GM23248 (cell line): ENCODE measurements around the gene LRMDA. TPM values are rescaled to one million over a fixed set of nuclear protein-coding genes. Genes with fewer than 3 reads are reported as not detected.

Experiments
- DNase-seq: peaks from one replicate; pipeline ENCODE4 v3.0.0-alpha.2; 2015
- H2AFZ ChIP-seq: fragments of 200-600 bp; sonication (generic); 2 replicates; pipeline ENCODE4 v1.6.1; 2016; ENCODE audit warnings: antibody characterized with exemption
- H3F3A ChIP-seq: fragments of 200-600 bp; sonication (generic); 2 replicates; pipeline ENCODE4 v1.6.1; 2016; ENCODE audit warnings: mild to moderate bottlenecking, antibody characterized with exemption, mixed run types; ENCODE audit not compliant: insufficient read depth
- H3K27ac ChIP-seq: fragments of 200-600 bp; sonication (generic); 2 replicates; pipeline ENCODE4 v1.5.1; 2016; ENCODE audit warnings: mild to moderate bottlenecking
- H3K27me3 ChIP-seq: fragments of 200-600 bp; sonication (generic); replicated peaks from 2 replicates; pipeline ENCODE4 v1.6.1; 2016; ENCODE audit warnings: mild to moderate bottlenecking; ENCODE audit not compliant: insufficient read depth
- H3K36me3 ChIP-seq: fragments of 200-600 bp; sonication (generic); 2 replicates; pipeline ENCODE4 v1.6.1; 2016; ENCODE audit warnings: low read depth, mild to moderate bottlenecking
- H3K4me1 ChIP-seq: fragments of 200-600 bp; sonication (generic); 2 replicates; pipeline ENCODE4 v1.6.1; 2016; ENCODE audit warnings: mild to moderate bottlenecking; ENCODE audit not compliant: insufficient read depth
- H3K4me2 ChIP-seq: fragments of 200-600 bp; sonication (generic); one replicate; pipeline ENCODE4 v1.6.1; 2016; ENCODE audit warnings: mild to moderate bottlenecking; ENCODE audit not compliant: unreplicated experiment
- H3K4me3 ChIP-seq: fragments of 200-600 bp; sonication (generic); 2 replicates; pipeline ENCODE4 v1.5.1; 2016; ENCODE audit warnings: mild to moderate bottlenecking
- H3K79me2 ChIP-seq: fragments of 200-600 bp; sonication (generic); 2 replicates; pipeline ENCODE4 v1.6.1; 2016; ENCODE audit warnings: mild to moderate bottlenecking; ENCODE audit not compliant: insufficient read depth
- H3K9ac ChIP-seq: fragments of 200-600 bp; sonication (generic); 2 replicates; pipeline ENCODE4 v1.6.1; 2016; ENCODE audit warnings: mild to moderate bottlenecking
- H3K9me2 ChIP-seq: fragments of 200-600 bp; sonication (generic); 2 replicates; pipeline ENCODE4 v1.6.1; 2016; ENCODE audit warnings: mixed run types, mild to moderate bottlenecking, moderate library complexity; ENCODE audit not compliant: insufficient read depth
- H3K9me3 ChIP-seq: fragments of 200-600 bp; sonication (generic); one replicate; pipeline ENCODE4 v1.6.1; 2017; ENCODE audit warnings: low read depth
- H4K20me1 ChIP-seq: fragments of 200-600 bp; sonication (generic); 2 replicates; pipeline ENCODE4 v1.6.0; 2016; ENCODE audit not compliant: insufficient read depth
- EZH2 ChIP-seq: fragments of 200-600 bp; sonication (generic); IDR thresholded peaks from 2 replicates; pipeline ENCODE4 v1.6.1; 2018; ENCODE audit warnings: antibody characterized with exemption, mild to moderate bottlenecking; ENCODE audit not compliant: insufficient read depth, poor library complexity, severe bottlenecking
- EZH2phosphoT487 ChIP-seq: fragments of 200-600 bp; sonication (generic); IDR thresholded peaks from 2 replicates; pipeline ENCODE4 v1.6.1; 2018; ENCODE audit warnings: antibody characterized with exemption, moderate library complexity, mild to moderate bottlenecking, low read depth; ENCODE audit not compliant: insufficient read depth
- WGBS, 2 experiments: methylation state at CpG; one replicate each; pipeline ENCODE4 v1.1.6; 2015 to 2017; ENCODE audit warnings: low lambda C conversion rate in 2 of 2, low coverage in 1 of 2; ENCODE audit errors: missing lambda C conversion rate in 2 of 2; 5-methylcytosine and 5-hydroxymethylcytosine counted together
- in situ Hi-C: fragments of 300-500 bp; cut with MboI; formaldehyde crosslinking; loops from 2 replicates; pipeline ENCODE4 v1.15.0; 2020
- polyA plus RNA-seq: library from polyadenylated mRNA; unstranded; fragments of >200 nt; fragmentation: Nextera tagmentation; extraction: Ambion mirVana; gene quantifications from 2 replicates; pipeline ENCODE4 v1.2.1, GENCODE V29; 2016
- total RNA-seq: library from RNA; depleted of rRNA; stranded (reverse); fragments of >200 nt; shearing (Covaris generic); gene quantifications from 2 replicates; pipeline ENCODE4 v1.2.3, GENCODE V29; 2014

The LRMDA gene
- total and polyA plus RNA-seq, 2 experiments from 2014 or later: 2.6 TPM; not detected in 1

GRCh38 chr10:76552091-76552873 lies 1120.9 kb downstream of the LRMDA start:
- no peaks in the 10 kb centered on the region for H3K36me3 ChIP-seq
- no peaks in the 10 kb centered on the region for H3K9me2 ChIP-seq
- H3K4me3 ChIP-seq: no peak overlapping the region
- no peaks in the 10 kb centered on the region for H4K20me1 ChIP-seq
- in situ Hi-C loops: loop anchor here (25.0 kb wide), 1 partner anchor 560 kb away; no protein-coding TSS in a partner anchor
- no peak overlapping the region for H3K27ac ChIP-seq
- no peak for DNase-seq
- H3K4me2 ChIP-seq: no peak overlapping the region
- TF ChIP-seq EZH2: no peak
- no peak for TF ChIP-seq EZH2phosphoT487
- H2AFZ ChIP-seq: no peak overlapping the region
- H3K4me1 ChIP-seq: no peaks in the 10 kb centered on the region
- no peak overlapping the region for H3K9ac ChIP-seq
- WGBS, 2 experiments: 93 to 100% methylated on average over 1 of the region's 1 CpG
- peaks cover 10% of the 10 kb centered on the region; the same call in 1 of the 2 replicates for H3K27me3 ChIP-seq
- no peaks in the 10 kb centered on the region for H3K79me2 ChIP-seq
- H3F3A ChIP-seq: no peaks in the 10 kb centered on the region
- no peaks in the 10 kb centered on the region for H3K9me3 ChIP-seq

GRCh38 chr10:76553263-76554032 lies 1122.0 kb downstream of the LRMDA start:
- H3K79me2 ChIP-seq: no peaks in the 10 kb centered on the region
- H3K4me3 ChIP-seq: no peak overlapping the region
- H3K4me2 ChIP-seq: no peak overlapping the region
- H3K9ac ChIP-seq: no peak overlapping the region
- H3K9me3 ChIP-seq: no peaks in the 10 kb centered on the region
- peaks cover 7% of the 10 kb centered on the region; the same call in 1 of the 2 replicates for H3F3A ChIP-seq
- WGBS, 2 experiments: 54% methylated on average over 17 of the region's 17 CpGs
- TF ChIP-seq EZH2 (no peak), EZH2phosphoT487 (no peak)
- no peaks in the 10 kb centered on the region for H4K20me1 ChIP-seq
- in situ Hi-C loops: loop anchor here (25.0 kb wide), 1 partner anchor 559 kb away; no protein-coding TSS in a partner anchor
- H3K36me3 ChIP-seq: no peaks in the 10 kb centered on the region
- peaks cover 10% of the 10 kb centered on the region; the same call in 1 of the 2 replicates for H3K27me3 ChIP-seq
- no peak overlapping the region for H3K27ac ChIP-seq
- peaks cover 7% of the 10 kb centered on the region for H3K4me1 ChIP-seq
- no peak overlapping the region for H2AFZ ChIP-seq
- DNase-seq: no peak
- H3K9me2 ChIP-seq: no peaks in the 10 kb centered on the region

- Histone ChIP-seq H3K4me2 (no peak overlapping the region), H3K27ac (no peak overlapping the region), H3K4me3 (no peak overlapping the region), H3K36me3 (no peaks in the 10 kb centered on the region), H4K20me1 (no peaks in the 10 kb centered on the region), H2AFZ (no peak overlapping the region), H3K79me2 (no peaks in the 10 kb centered on the region), H3F3A (peaks cover 12% of the 10 kb centered on the region; the same call in 1 of the 2 replicates), H3K9me3 (no peaks in the 10 kb centered on the region), H3K9ac (no peak overlapping the region), H3K27me3 (peaks cover 10% of the 10 kb centered on the region; the same call in 1 of the 2 replicates), H3K9me2 (no peaks in the 10 kb centered on the region), H3K4me1 (peaks cover 12% of the 10 kb centered on the region)
- WGBS, 2 experiments: 75% methylated on average over 7 of the region's 7 CpGs
- TF ChIP-seq EZH2 (no peak), EZH2phosphoT487 (no peak)
- in situ Hi-C loops: loop anchor here (25.0 kb wide), 1 partner anchor 558 kb away; no protein-coding TSS in a partner anchor
- no peak for DNase-seq
Measured at GRCh38 chr10:76554033-76554408, 1122.6 kb downstream of the LRMDA start.

GRCh38 chr10:76554478-76554877 lies 1123.1 kb downstream of the LRMDA start:
- no peak overlapping the region for H3K4me3 ChIP-seq
- in situ Hi-C loops: loop anchor here (25.0 kb wide), 1 partner anchor 558 kb away; no protein-coding TSS in a partner anchor
- no peaks in the 10 kb centered on the region for H3K9me2 ChIP-seq
- peaks cover 17% of the 10 kb centered on the region for H3F3A ChIP-seq
- H2AFZ ChIP-seq: no peak overlapping the region
- H3K79me2 ChIP-seq: no peaks in the 10 kb centered on the region
- no peaks in the 10 kb centered on the region for H3K36me3 ChIP-seq
- no peak overlapping the region for H3K4me2 ChIP-seq
- H3K27ac ChIP-seq: no peak overlapping the region
- no peaks in the 10 kb centered on the region for H3K9me3 ChIP-seq
- no peak overlapping the region for H3K9ac ChIP-seq
- H4K20me1 ChIP-seq: no peaks in the 10 kb centered on the region
- H3K4me1 ChIP-seq: peaks cover 17% of the 10 kb centered on the region
- peaks cover 10% of the 10 kb centered on the region; the same call in 1 of the 2 replicates for H3K27me3 ChIP-seq
- TF ChIP-seq EZH2: no peak
- no peak for DNase-seq
- 95 to 97% methylated on average over 6 of the region's 6 CpGs for WGBS, 2 experiments
